Liver (tissue), 2 donors: Measurements from ENCODE around the gene LAMP5.

Experiments
- YY1 ChIP-seq: IDR thresholded peaks from 2 replicates; pipeline ENCODE4 v1.6.1; 2016; ENCODE audit warnings: antibody characterized with exemption, mild to moderate bottlenecking
- TF ChIP-seq, protein P1 (sequence below): IDR thresholded peaks from 2 replicates; pipeline ENCODE4 v1.6.1; 2016; ENCODE audit warnings: antibody characterized with exemption, mild to moderate bottlenecking
- TF ChIP-seq, protein P2 (sequence below): fragments of 150-350 bp; IDR thresholded peaks from 2 replicates; pipeline ENCODE4 v1.5.1; 2017; ENCODE audit warnings: improper control_type of control experiment, low read depth, low read length; ENCODE audit not compliant: missing input control
- donor health status: healthy.

DNA sequence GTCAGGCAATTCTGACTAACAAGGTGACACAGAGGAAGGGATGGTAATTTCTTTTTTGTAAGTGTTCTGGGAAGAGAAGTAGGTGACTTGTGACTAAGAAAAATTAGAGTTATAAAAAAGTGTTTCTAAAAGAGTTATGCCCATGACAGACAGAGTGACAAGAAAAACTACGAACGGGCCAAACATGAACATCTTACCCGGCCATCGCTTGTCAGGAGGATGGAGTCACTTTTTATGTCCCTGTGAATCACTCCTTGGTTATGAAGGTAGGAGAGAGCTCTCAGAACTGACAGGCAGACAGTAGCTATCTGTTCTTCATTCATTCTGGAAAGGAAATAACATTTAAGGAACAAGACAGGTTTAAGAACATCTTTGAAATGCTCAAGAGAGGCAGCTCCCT is 43.0 kb downstream of the LAMP5 start:
- TF ChIP-seq, protein P1, sequence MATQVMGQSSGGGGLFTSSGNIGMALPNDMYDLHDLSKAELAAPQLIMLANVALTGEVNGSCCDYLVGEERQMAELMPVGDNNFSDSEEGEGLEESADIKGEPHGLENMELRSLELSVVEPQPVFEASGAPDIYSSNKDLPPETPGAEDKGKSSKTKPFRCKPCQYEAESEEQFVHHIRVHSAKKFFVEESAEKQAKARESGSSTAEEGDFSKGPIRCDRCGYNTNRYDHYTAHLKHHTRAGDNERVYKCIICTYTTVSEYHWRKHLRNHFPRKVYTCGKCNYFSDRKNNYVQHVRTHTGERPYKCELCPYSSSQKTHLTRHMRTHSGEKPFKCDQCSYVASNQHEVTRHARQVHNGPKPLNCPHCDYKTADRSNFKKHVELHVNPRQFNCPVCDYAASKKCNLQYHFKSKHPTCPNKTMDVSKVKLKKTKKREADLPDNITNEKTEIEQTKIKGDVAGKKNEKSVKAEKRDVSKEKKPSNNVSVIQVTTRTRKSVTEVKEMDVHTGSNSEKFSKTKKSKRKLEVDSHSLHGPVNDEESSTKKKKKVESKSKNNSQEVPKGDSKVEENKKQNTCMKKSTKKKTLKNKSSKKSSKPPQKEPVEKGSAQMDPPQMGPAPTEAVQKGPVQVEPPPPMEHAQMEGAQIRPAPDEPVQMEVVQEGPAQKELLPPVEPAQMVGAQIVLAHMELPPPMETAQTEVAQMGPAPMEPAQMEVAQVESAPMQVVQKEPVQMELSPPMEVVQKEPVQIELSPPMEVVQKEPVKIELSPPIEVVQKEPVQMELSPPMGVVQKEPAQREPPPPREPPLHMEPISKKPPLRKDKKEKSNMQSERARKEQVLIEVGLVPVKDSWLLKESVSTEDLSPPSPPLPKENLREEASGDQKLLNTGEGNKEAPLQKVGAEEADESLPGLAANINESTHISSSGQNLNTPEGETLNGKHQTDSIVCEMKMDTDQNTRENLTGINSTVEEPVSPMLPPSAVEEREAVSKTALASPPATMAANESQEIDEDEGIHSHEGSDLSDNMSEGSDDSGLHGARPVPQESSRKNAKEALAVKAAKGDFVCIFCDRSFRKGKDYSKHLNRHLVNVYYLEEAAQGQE: no peak
- TF ChIP-seq, protein P2, sequence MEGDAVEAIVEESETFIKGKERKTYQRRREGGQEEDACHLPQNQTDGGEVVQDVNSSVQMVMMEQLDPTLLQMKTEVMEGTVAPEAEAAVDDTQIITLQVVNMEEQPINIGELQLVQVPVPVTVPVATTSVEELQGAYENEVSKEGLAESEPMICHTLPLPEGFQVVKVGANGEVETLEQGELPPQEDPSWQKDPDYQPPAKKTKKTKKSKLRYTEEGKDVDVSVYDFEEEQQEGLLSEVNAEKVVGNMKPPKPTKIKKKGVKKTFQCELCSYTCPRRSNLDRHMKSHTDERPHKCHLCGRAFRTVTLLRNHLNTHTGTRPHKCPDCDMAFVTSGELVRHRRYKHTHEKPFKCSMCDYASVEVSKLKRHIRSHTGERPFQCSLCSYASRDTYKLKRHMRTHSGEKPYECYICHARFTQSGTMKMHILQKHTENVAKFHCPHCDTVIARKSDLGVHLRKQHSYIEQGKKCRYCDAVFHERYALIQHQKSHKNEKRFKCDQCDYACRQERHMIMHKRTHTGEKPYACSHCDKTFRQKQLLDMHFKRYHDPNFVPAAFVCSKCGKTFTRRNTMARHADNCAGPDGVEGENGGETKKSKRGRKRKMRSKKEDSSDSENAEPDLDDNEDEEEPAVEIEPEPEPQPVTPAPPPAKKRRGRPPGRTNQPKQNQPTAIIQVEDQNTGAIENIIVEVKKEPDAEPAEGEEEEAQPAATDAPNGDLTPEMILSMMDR: no peak
- no peak for TF ChIP-seq YY1
